ENCODE data around the gene KREMEN1.

The KREMEN1 gene

GRCh38 chr22:29152045-29152953 is 79.5 kb downstream of the KREMEN1 start:
- H3K4me3 ChIP-seq (ENCODE audit: low read depth, low read length): no peak overlapping the region
- H3K9ac ChIP-seq (ENCODE audit: low read depth, low read length): no peak overlapping the region
- H3K27me3 ChIP-seq (ENCODE audit: control insufficient read depth, insufficient read depth, low read length): no peaks in the 10 kb centered on the region
- peaks cover 21% of the 10 kb centered on the region for H3K4me1 ChIP-seq (ENCODE audit: control insufficient read depth, insufficient read depth, low read length)
- H3K9me3 ChIP-seq (ENCODE audit: control insufficient read depth, insufficient read depth, low read length): no peaks in the 10 kb centered on the region
- no peaks in the 10 kb centered on the region for H3K36me3 ChIP-seq (ENCODE audit: control insufficient read depth, insufficient read depth, low read length)

GRCh38 chr22:29152954-29153719 is 80.3 kb downstream of the KREMEN1 start:
- no peak overlapping the region for H3K4me3 ChIP-seq (ENCODE audit: low read depth, low read length)
- H3K27me3 ChIP-seq (ENCODE audit: control insufficient read depth, insufficient read depth, low read length): no peaks in the 10 kb centered on the region
- no peak overlapping the region for H3K9ac ChIP-seq (ENCODE audit: low read depth, low read length)

GRCh38 chr22:29154364-29155048 is 81.7 kb downstream of the KREMEN1 start:
- no peaks in the 10 kb centered on the region for H3K36me3 ChIP-seq (ENCODE audit: control insufficient read depth, insufficient read depth, low read length)
- no peaks in the 10 kb centered on the region for H3K9me3 ChIP-seq (ENCODE audit: control insufficient read depth, insufficient read depth, low read length)
- H3K9ac ChIP-seq (ENCODE audit: low read depth, low read length): no peak overlapping the region
- no peak overlapping the region for H3K4me3 ChIP-seq (ENCODE audit: low read depth, low read length)
- no peaks in the 10 kb centered on the region for H3K27me3 ChIP-seq (ENCODE audit: control insufficient read depth, insufficient read depth, low read length)
- peaks cover 21% of the 10 kb centered on the region for H3K4me1 ChIP-seq (ENCODE audit: control insufficient read depth, insufficient read depth, low read length)

More at GRCh38 chr22:29152954-29153719, 80.3 kb downstream of the KREMEN1 start:
- H3K9me3 ChIP-seq (ENCODE audit: control insufficient read depth, insufficient read depth, low read length): no peaks in the 10 kb centered on the region
- no peaks in the 10 kb centered on the region for H3K36me3 ChIP-seq (ENCODE audit: control insufficient read depth, insufficient read depth, low read length)
- H3K4me1 ChIP-seq (ENCODE audit: control insufficient read depth, insufficient read depth, low read length): peaks cover 21% of the 10 kb centered on the region

GRCh38 chr22:29155966-29156365 is 83.1 kb downstream of the KREMEN1 start:
- no peaks in the 10 kb centered on the region for H3K36me3 ChIP-seq (ENCODE audit: control insufficient read depth, insufficient read depth, low read length)
- no peaks in the 10 kb centered on the region for H3K9me3 ChIP-seq (ENCODE audit: control insufficient read depth, insufficient read depth, low read length)
- H3K4me1 ChIP-seq (ENCODE audit: control insufficient read depth, insufficient read depth, low read length): peaks cover 20% of the 10 kb centered on the region
- no peak overlapping the region for H3K9ac ChIP-seq (ENCODE audit: low read depth, low read length)
- H3K27me3 ChIP-seq (ENCODE audit: control insufficient read depth, insufficient read depth, low read length): no peaks in the 10 kb centered on the region
- H3K4me3 ChIP-seq (ENCODE audit: low read depth, low read length): no peak overlapping the region

GRCh38 chr22:29156507-29156906 is 83.7 kb downstream of the KREMEN1 start:
- H3K9ac ChIP-seq (ENCODE audit: low read depth, low read length): no peak overlapping the region
- no peaks in the 10 kb centered on the region for H3K9me3 ChIP-seq (ENCODE audit: control insufficient read depth, insufficient read depth, low read length)
- peaks cover 15% of the 10 kb centered on the region for H3K4me1 ChIP-seq (ENCODE audit: control insufficient read depth, insufficient read depth, low read length)
- H3K36me3 ChIP-seq (ENCODE audit: control insufficient read depth, insufficient read depth, low read length): no peaks in the 10 kb centered on the region
- no peaks in the 10 kb centered on the region for H3K27me3 ChIP-seq (ENCODE audit: control insufficient read depth, insufficient read depth, low read length)
- no peak overlapping the region for H3K4me3 ChIP-seq (ENCODE audit: low read depth, low read length)

GRCh38 chr22:29157759-29158535 is 85.1 kb downstream of the KREMEN1 start:
- H3K4me1 ChIP-seq (ENCODE audit: control insufficient read depth, insufficient read depth, low read length): peaks cover 4% of the 10 kb centered on the region
- H3K9me3 ChIP-seq (ENCODE audit: control insufficient read depth, insufficient read depth, low read length): no peaks in the 10 kb centered on the region
- no peaks in the 10 kb centered on the region for H3K36me3 ChIP-seq (ENCODE audit: control insufficient read depth, insufficient read depth, low read length)
- H3K9ac ChIP-seq (ENCODE audit: low read depth, low read length): no peak overlapping the region
- no peaks in the 10 kb centered on the region for H3K27me3 ChIP-seq (ENCODE audit: control insufficient read depth, insufficient read depth, low read length)
- no peak overlapping the region for H3K4me3 ChIP-seq (ENCODE audit: low read depth, low read length)

- H3K4me3 ChIP-seq (ENCODE audit: low read depth, low read length): no peak overlapping the region
- H3K36me3 ChIP-seq (ENCODE audit: control insufficient read depth, insufficient read depth, low read length): no peaks in the 10 kb centered on the region
- H3K9me3 ChIP-seq (ENCODE audit: control insufficient read depth, insufficient read depth, low read length): no peaks in the 10 kb centered on the region
- no peak overlapping the region for H3K9ac ChIP-seq (ENCODE audit: low read depth, low read length)
- H3K27me3 ChIP-seq (ENCODE audit: control insufficient read depth, insufficient read depth, low read length): no peaks in the 10 kb centered on the region
- H3K4me1 ChIP-seq (ENCODE audit: control insufficient read depth, insufficient read depth, low read length): no peaks in the 10 kb centered on the region
These were observed 85.7 kb downstream of the KREMEN1 start for GRCh38 chr22:29158546-29158945.

- Histone ChIP-seq H3K36me3 (ENCODE audit: control insufficient read depth, insufficient read depth, low read length) (no peaks in the 10 kb centered on the region), H3K9me3 (ENCODE audit: control insufficient read depth, insufficient read depth, low read length) (no peaks in the 10 kb centered on the region), H3K4me1 (ENCODE audit: control insufficient read depth, insufficient read depth, low read length) (no peaks in the 10 kb centered on the region), H3K27me3 (ENCODE audit: control insufficient read depth, insufficient read depth, low read length) (no peaks in the 10 kb centered on the region), H3K9ac (ENCODE audit: low read depth, low read length) (no peak overlapping the region), H3K4me3 (ENCODE audit: low read depth, low read length) (no peak overlapping the region)
These were observed 91.0 kb downstream of the KREMEN1 start for GRCh38 chr22:29163808-29164207.

GRCh38 chr22:29165321-29166060 is 92.7 kb downstream of the KREMEN1 start:
- Histone ChIP-seq H3K27me3 (ENCODE audit: control insufficient read depth, insufficient read depth, low read length) (no peaks in the 10 kb centered on the region), H3K9ac (ENCODE audit: low read depth, low read length) (no peak overlapping the region), H3K9me3 (ENCODE audit: control insufficient read depth, insufficient read depth, low read length) (no peaks in the 10 kb centered on the region), H3K4me1 (ENCODE audit: control insufficient read depth, insufficient read depth, low read length) (no peaks in the 10 kb centered on the region), H3K36me3 (ENCODE audit: control insufficient read depth, insufficient read depth, low read length) (no peaks in the 10 kb centered on the region), H3K4me3 (ENCODE audit: low read depth, low read length) (no peak overlapping the region)

- H3K9me3 ChIP-seq (ENCODE audit: control insufficient read depth, insufficient read depth, low read length): no peaks in the 10 kb centered on the region
- H3K9ac ChIP-seq (ENCODE audit: low read depth, low read length): no peak overlapping the region
- no peak overlapping the region for H3K4me3 ChIP-seq (ENCODE audit: low read depth, low read length)
- H3K27me3 ChIP-seq (ENCODE audit: control insufficient read depth, insufficient read depth, low read length): no peaks in the 10 kb centered on the region
- H3K4me1 ChIP-seq (ENCODE audit: control insufficient read depth, insufficient read depth, low read length): no peaks in the 10 kb centered on the region
- H3K36me3 ChIP-seq (ENCODE audit: control insufficient read depth, insufficient read depth, low read length): no peaks in the 10 kb centered on the region
These were observed 93.3 kb downstream of the KREMEN1 start for GRCh38 chr22:29166180-29166579.

All from iPS-15b (cell line).